CD4-positive, alpha-beta T cell treated with Interleukin-12 subunit alpha and Interleukin-12 subunit beta, for 1 hour (primary cell): ENCODE data around the gene ZNF583.

Experiments
- DNase-seq: peaks from one replicate; pipeline ENCODE4 v3.0.0-alpha.2; 2020

The ZNF583 gene

GRCh38 chr19:56403764-56404704 is at the start of gene ZNF583:
Gene ZNF583, plus strand, starts transcription at chr19:56404332. Its CDS starts 2,783 bp downstream, at chr19:56407115.
- peak; percentile 93 for DNase-seq

- no peak for DNase-seq
These were observed 48.6 kb upstream of the ZNF583 start for GRCh38 chr19:56355517-56355916.

- no peak for DNase-seq
These were observed 47.2 kb upstream of the ZNF583 start for GRCh38 chr19:56356944-56357343.

GRCh38 chr19:56360841-56361240 is 43.3 kb upstream of the ZNF583 start:
- DNase-seq: no peak

DNA sequence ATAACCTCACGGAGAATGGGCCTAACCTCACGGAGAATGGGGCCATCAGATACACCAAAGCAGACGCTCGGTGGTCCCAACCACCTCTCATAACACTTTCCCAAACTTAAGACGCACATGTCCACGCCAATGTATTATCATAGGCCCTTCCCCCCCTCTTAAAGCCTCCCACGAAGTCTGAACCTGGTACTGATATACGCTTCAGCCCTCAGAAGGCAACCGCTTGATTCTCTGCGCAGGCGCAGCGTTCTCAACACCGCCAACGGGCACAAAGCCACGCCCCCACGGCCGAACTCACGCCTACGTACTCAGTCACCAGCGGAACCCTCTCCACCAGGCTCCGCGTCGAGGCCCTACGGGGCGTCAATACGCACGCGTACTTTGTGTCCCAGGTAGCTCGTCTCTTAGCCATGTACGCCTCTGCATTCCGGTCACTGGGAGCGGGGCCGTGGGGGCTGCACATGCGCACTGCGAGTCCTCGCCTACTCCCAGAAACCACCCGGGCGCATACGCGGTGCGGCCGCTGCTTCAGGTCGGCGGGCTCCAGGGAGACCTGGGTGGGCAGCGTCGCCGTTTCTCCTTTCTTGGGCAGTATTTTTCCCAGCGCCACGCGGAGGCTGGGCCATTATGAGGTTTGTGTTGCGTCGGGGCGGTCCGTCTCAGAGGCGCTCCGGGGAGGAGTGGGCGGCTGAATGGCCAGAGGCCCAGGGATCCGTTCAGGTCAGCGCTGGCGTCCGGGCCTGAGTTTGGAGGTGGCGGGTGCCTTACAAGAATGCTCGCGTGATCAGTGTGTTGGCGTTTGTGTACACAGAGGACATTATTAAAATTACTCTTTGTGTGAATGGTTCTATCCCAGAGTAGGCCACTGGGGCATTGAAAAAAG is 36.1 kb upstream of the ZNF583 start:
- peak; percentile 80 for DNase-seq

- no peak for DNase-seq
These were observed 34.1 kb upstream of the ZNF583 start for GRCh38 chr19:56369886-56370676.

DNA sequence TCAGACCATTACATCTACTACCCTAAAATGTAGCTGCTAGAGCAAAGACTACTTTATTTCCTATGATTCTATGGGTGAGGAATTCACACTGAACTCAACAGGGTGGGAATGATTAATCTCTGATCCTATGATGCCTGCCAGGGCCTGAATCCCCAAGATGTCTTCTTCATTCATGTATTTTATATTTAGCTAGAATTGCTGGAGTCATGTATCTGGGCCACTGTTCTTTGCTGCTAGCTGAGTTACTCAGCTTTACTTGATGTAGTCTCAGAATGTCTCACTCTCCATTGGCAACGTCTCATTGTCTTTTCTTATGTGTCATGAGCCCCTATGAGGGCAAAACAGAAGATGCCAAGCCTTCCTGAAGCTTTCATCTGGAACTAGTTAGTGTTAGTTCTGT is 31.9 kb upstream of the ZNF583 start:
- DNase-seq: no peak

- no peak for DNase-seq
These were observed 26.8 kb upstream of the ZNF583 start for GRCh38 chr19:56377105-56377924.

- DNase-seq: no peak
These were observed 20.1 kb upstream of the ZNF583 start for GRCh38 chr19:56383826-56384605.

GRCh38 chr19:56393119-56394012 is 10.8 kb upstream of the ZNF583 start, which contains the start of gene ZNF582:
Gene ZNF582, minus strand, starts transcription at chr19:56393534. Its CDS starts 1,782 bp downstream, at chr19:56391752.
- peak; percentile 95 for DNase-seq

DNA sequence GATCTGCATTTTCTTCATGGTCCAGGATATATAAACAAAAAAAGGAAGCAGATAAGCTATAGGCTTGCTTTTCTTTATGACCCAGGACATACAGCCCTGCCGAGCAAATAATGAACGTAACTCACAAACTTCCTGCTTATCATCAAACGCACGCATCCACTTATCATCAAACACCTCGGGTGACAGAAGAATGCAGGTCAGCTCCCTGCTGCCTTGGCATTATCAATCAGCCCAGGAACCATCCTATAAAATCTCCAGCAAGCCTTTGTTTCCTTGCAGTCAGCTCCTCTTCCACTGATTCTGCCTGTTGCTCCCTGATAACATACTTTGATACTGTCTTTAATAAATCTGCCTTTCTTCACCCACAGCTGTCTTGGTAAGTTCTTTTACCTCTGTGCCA is 5.3 kb upstream of the ZNF583 start:
- DNase-seq: no peak

GRCh38 chr19:56400485-56400884 is 3.6 kb upstream of the ZNF583 start:
- no peak for DNase-seq

DNA sequence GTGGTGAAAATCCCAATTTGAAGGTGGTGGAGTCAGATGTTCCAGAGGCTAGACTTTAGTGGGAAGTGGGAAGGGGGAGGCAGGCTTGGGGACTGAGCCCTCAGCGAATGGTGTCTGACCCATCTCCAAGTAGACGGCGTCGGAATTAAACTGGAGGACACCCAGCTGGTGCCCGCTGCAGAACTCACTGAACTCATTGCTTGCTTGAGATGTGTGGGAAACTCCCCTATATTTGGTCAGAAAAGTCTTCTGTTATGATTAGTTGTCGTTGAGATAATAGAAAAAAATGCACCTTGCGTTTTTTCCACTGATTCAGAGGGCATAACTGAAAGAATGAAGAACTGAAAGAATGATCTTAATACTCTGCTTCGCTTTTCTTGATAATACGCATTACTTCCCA is 871 bp upstream of the ZNF583 start:
- peak; percentile 9 for DNase-seq

GRCh38 chr19:56404705-56405056 is 549 bp downstream of the ZNF583 start:
- no peak for DNase-seq

GRCh38 chr19:56405062-56405461 is 930 bp downstream of the ZNF583 start:
- DNase-seq: no peak

DNA sequence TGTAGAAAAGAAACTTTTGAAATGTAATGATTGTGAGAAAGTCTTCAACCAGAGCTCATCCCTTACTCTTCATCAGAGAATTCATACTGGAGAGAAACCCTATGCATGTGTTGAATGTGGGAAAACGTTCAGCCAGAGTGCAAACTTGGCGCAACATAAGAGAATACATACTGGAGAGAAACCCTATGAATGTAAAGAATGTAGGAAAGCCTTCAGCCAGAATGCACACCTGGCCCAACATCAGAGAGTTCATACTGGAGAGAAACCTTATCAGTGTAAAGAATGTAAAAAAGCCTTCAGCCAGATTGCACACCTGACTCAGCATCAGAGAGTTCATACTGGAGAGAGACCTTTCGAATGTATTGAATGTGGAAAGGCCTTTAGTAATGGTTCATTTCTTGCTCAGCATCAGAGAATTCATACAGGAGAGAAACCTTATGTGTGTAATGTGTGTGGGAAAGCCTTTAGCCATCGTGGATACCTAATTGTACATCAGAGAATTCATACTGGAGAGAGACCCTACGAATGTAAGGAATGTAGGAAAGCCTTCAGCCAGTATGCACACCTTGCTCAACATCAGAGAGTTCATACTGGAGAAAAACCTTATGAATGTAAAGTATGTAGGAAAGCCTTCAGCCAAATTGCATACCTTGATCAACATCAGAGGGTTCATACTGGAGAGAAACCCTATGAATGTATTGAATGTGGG is 19.3 kb downstream of the ZNF583 start:
- DNase-seq: no peak

- DNase-seq: no peak
These were observed 19.8 kb downstream of the ZNF583 start for GRCh38 chr19:56423985-56424353.

DNA sequence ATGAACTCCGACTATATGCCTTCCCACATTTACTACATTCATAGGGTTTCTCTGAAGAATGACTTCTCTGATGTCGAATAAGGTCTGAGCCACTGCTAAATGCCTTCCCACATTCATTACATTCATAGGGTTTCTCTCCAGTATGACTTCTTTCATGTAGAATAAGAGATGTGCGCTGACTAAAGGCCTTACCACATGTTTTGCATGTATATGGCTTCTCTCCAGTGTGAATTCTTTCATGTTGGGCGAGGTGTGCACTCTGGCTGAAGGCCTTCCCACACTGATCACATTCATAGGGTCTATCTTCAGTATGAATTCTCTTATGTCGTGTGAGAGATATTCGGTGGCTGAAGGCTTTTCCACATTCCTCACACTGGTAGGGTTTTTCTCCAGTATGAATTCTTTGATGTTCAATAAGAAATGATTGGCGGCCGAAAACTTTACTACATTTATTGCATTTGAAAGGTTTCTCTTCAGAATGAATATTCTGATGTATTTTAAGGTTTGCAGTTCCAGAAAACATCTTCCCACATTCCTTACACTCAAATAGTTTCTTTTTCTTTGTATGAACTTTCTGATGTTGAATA is 37.2 kb downstream of the ZNF583 start:
- no peak for DNase-seq

GRCh38 chr19:56474308-56474707 is 70.2 kb downstream of the ZNF583 start:
- DNase-seq: no peak
